WI38 (cell line): ENCODE data around the gene ASXL1.

ENCODE experiments used
- H3K4me3 ChIP-seq: 2 replicates; pipeline ENCODE4 v1.5.1; 2011; ENCODE audit warnings: low read depth, mild to moderate bottlenecking, control low read depth, low read length
- TF ChIP-seq, protein P1 (sequence below): IDR thresholded peaks from 2 replicates; pipeline ENCODE4 v1.5.1; 2012; ENCODE audit warnings: low read depth, mild to moderate bottlenecking, control low read depth, low read length

Gene ASXL1

GRCh38 chr20:32358632-32358882 is 426 bp downstream of the ASXL1 start:
- peak overlapping the region; percentile 97 for H3K4me3 ChIP-seq
- TF ChIP-seq, protein P1, sequence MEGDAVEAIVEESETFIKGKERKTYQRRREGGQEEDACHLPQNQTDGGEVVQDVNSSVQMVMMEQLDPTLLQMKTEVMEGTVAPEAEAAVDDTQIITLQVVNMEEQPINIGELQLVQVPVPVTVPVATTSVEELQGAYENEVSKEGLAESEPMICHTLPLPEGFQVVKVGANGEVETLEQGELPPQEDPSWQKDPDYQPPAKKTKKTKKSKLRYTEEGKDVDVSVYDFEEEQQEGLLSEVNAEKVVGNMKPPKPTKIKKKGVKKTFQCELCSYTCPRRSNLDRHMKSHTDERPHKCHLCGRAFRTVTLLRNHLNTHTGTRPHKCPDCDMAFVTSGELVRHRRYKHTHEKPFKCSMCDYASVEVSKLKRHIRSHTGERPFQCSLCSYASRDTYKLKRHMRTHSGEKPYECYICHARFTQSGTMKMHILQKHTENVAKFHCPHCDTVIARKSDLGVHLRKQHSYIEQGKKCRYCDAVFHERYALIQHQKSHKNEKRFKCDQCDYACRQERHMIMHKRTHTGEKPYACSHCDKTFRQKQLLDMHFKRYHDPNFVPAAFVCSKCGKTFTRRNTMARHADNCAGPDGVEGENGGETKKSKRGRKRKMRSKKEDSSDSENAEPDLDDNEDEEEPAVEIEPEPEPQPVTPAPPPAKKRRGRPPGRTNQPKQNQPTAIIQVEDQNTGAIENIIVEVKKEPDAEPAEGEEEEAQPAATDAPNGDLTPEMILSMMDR: no peak

GRCh38 chr20:32358883-32359632 is 927 bp downstream of the ASXL1 start:
- peak overlapping the region; percentile 97 for H3K4me3 ChIP-seq
- TF ChIP-seq, protein P1: no peak

DNA sequence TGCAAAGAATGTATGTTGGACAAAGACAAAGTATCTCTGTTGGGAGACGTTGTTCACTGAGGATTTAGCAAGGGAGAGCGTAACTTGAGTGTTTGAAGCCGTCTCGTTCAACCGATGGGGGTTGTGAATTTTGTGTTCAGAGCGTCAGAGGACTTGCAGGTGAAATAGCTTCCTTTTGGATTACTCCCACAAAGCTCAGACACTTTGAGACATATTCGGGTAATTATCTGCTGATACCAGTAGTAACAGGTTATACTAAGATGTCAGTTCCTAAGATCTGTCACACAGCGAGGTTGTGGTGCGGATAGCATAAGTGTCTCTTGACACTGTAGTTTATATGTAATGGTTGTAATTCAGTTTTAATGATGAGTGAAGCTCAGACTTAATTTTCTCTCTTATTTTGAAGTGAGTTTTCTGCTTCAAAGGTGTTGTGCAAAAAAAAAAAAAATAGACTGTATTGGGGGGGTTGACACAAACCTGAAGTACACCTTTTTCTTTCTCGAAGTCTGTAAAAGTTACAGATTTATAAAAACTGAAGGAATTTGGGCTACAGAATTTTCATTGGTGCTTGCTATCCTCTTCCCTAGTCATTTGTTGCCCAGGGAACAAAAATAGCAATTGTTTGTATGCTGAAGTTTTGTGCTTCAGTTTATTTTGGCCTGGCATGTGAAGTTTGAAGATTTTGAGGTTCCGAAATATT is 1.7 kb downstream of the ASXL1 start:
- TF ChIP-seq, protein P1: no peak
- H3K4me3 ChIP-seq: peak overlapping the region; percentile 97

GRCh38 chr20:32360333-32360634 is 2.2 kb downstream of the ASXL1 start:
- TF ChIP-seq, protein P1: no peak
- H3K4me3 ChIP-seq: peak overlapping the region; percentile 97

GRCh38 chr20:32362901-32363364 is 4.8 kb downstream of the ASXL1 start:
- no peak overlapping the region for H3K4me3 ChIP-seq
- TF ChIP-seq, protein P1: no peak

- TF ChIP-seq, protein P1: no peak
- no peak overlapping the region for H3K4me3 ChIP-seq
Observed at GRCh38 chr20:32363492-32363891, 5.4 kb downstream of the ASXL1 start.

DNA sequence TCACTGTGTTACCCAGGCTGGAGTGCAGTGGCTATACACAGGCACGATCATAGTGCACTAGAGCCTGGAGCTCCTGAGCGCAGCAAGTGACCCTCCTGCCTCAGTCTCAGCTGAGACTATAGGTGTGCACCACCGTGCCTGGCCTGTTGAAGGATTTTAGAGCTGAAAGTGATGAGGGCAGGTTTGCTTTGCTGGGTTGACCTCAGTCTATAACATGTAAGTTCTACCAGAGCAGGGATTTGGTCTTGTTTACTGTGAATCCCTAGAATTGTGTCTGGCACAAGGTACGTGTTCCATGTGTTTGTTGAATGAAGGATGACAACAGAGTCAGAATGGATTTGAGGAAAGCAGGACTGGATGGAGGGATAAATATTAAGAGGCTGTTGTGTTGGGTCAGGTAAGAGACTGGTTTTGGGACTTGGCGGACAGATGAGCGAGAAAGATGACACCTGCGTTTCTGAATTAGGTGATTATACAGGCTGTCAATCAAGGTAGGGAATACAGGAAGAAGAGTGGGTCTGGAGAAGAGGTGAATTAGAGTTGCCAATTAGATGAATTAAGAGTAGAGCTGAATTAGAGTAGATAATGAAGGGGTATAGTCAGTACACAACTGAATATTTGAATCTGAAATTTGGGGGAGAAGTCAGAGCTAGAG is 6.5 kb downstream of the ASXL1 start:
- TF ChIP-seq, protein P1: no peak
- no peak overlapping the region for H3K4me3 ChIP-seq
